CD4-positive, CD25-positive, alpha-beta regulatory T cell (primary cell): ENCODE measurements around the gene CDC42EP1. TPM values are rescaled to one million over a fixed set of nuclear protein-coding genes. Genes with fewer than 3 reads are reported as not detected.

Source experiments
- ATAC-seq, 2 donors: fragments of 150-1000 bp; cut with Tn5 transposase; one replicate each; pipeline ENCODE4 v1.10.0; 2021; ENCODE audit warnings: low read depth in 2 of 2, moderate number of reproducible peaks in 2 of 2, moderate library complexity in 1 of 2
- DNase-seq, 3 donors: peaks; one replicate each; pipeline versions ENCODE4 v3.0.0 to v3.0.0-alpha.2; 2012 to 2022; ENCODE audit warnings: mixed read lengths in 1 of 3
- H3K27ac ChIP-seq: one replicate; pipeline ENCODE4 v1.7.0; 2013; ENCODE audit warnings: mild to moderate bottlenecking, low read length; ENCODE audit not compliant: insufficient read depth, poor library complexity, severe bottlenecking
- H3K27me3 ChIP-seq: one replicate; pipeline ENCODE4 v1.7.0; 2013; ENCODE audit warnings: low read length; ENCODE audit not compliant: control insufficient read depth, insufficient read depth
- H3K36me3 ChIP-seq: one replicate; pipeline ENCODE4 v1.7.0; 2013; ENCODE audit warnings: mild to moderate bottlenecking, low read length, moderate library complexity; ENCODE audit not compliant: control insufficient read depth, insufficient read depth
- H3K4me1 ChIP-seq: 2 replicates; pipeline ENCODE4 v1.7.0; 2013; ENCODE audit warnings: mild to moderate bottlenecking, low read length; ENCODE audit not compliant: insufficient read depth, control insufficient read depth, poor library complexity, severe bottlenecking
- H3K4me3 ChIP-seq: one replicate; pipeline ENCODE4 v1.7.0; 2013; ENCODE audit warnings: low read depth, mild to moderate bottlenecking, low read length, moderate library complexity
- H3K9me3 ChIP-seq, 2 experiments: 1 replicate in 1 of 2; 2 replicates in 1 of 2; pipeline ENCODE4 v1.7.0; 2013; ENCODE audit warnings: low read length in 2 of 2, mild to moderate bottlenecking in 1 of 2, moderate library complexity in 1 of 2; ENCODE audit not compliant: control insufficient read depth in 2 of 2
- H3K27ac Mint-ChIP-seq, 3 donors: one replicate each; pipeline ENCODE4 v1.8.0; 2020 to 2022; ENCODE audit warnings: mild to moderate bottlenecking in 3 of 3, mixed read lengths in 3 of 3, moderate library complexity in 2 of 3
- H3K27me3 Mint-ChIP-seq: one replicate; pipeline ENCODE4 v1.8.0; 2022; ENCODE audit warnings: mild to moderate bottlenecking, mixed read lengths
- H3K36me3 Mint-ChIP-seq: one replicate; pipeline ENCODE4 v1.8.0; 2020; ENCODE audit warnings: mixed read lengths
- H3K4me1 Mint-ChIP-seq, 4 donors: one replicate each; pipeline ENCODE4 v1.8.0; 2020 to 2022; ENCODE audit warnings: mixed read lengths in 4 of 4, mild to moderate bottlenecking in 1 of 4
- H3K4me3 Mint-ChIP-seq, 4 donors: one replicate each; pipeline ENCODE4 v1.8.0; 2020 to 2022; ENCODE audit warnings: mild to moderate bottlenecking in 4 of 4, mixed read lengths in 4 of 4, moderate library complexity in 3 of 4
- H3K9me3 Mint-ChIP-seq, 7 donors: one replicate each; pipeline ENCODE4 v1.8.0; 2020 to 2022; ENCODE audit warnings: mixed read lengths in 7 of 7, mild to moderate bottlenecking in 3 of 7, moderate library complexity in 2 of 7
- polyA plus RNA-seq, 4 donors: library from polyadenylated mRNA; unstranded; fragments of 300-500 nt; fragmentation: Illumina TruSeq; gene quantifications; one replicate each; pipeline ENCODE4 v1.2.3, GENCODE V29; 2021
- total RNA-seq: library from RNA; stranded (reverse); gene quantifications from one replicate; pipeline ENCODE4 v1.2.3, GENCODE V29; 2022

Gene CDC42EP1
- total and polyA plus RNA-seq, 5 donors from 2014 or later: not detected

DNA sequence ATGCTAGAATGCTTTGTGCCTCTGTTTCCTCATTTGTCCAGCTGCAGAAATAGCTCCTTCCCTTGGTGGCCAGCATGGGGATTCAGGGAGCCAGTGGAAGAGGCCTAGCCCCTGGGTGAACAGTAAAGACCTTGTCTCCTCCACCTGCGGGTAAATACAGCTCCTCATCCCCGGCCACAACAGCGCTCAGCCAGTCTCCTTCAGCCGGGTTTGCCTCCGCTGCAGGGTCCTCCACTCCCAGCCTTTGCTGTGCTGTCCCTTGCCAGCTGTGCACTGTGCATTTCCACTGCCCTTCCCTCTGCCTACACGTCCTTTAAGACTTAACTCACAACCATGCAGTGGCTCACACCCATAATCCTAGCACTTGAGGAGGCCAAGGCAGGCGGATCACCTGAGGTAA, 1.5 kb upstream of the CDC42EP1 start:
- H3K27me3 Mint-ChIP-seq: peaks cover 78% of the 10 kb centered on the region
- no peaks in the 10 kb centered on the region for H3K9me3 Mint-ChIP-seq
- ATAC-seq (no peak), DNase-seq (no peak)
- peaks cover 0 to 36% (median 10%) of the 10 kb centered on the region in 4 donors for H3K4me1 Mint-ChIP-seq
- H3K4me3 Mint-ChIP-seq: peak overlapping the region in 1 of 4 donors; percentile 7
- Histone ChIP-seq H3K4me1 (peaks cover 18% of the 10 kb centered on the region), H3K27me3 (peaks cover 15% of the 10 kb centered on the region), H3K4me3 (no peak overlapping the region), H3K36me3 (no peaks in the 10 kb centered on the region), H3K9me3 (no peaks in the 10 kb centered on the region), H3K27ac (no peak overlapping the region)
- no peak overlapping the region for H3K27ac Mint-ChIP-seq
- no peaks in the 10 kb centered on the region for H3K36me3 Mint-ChIP-seq

DNA sequence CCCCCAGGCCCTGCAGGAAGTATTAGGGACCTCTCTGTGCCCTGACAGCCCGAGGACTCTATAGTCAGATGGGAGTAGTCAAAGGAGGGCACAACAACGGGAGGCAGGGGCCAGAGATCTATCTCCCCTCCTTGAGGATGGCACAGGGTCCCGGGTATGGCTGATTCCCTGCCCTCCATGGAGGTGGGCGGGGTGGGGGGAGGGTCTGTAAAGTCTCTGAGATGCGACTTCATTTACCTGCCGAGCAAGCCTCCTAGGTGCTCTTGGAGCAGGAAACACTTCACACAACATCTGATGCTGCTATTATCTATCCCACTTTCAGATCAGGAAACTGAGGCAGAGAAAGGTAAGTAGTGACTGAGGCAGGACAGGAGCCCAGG, 769 bp upstream of the CDC42EP1 start:
- Mint-ChIP-seq H3K9me3 (no peaks in the 10 kb centered on the region), H3K27me3 (peaks cover 77% of the 10 kb centered on the region), H3K4me1 (peaks cover 0 to 37% (median 11%) of the 10 kb centered on the region in 4 donors), H3K36me3 (no peaks in the 10 kb centered on the region), H3K4me3 (peak overlapping the region; percentile 7 to 61 (median 55)), H3K27ac (no peak overlapping the region)
- no peaks in the 10 kb centered on the region for H3K36me3 ChIP-seq
- DNase-seq (no peak), ATAC-seq (no peak)
- H3K4me3 ChIP-seq: no peak overlapping the region
- H3K9me3 ChIP-seq: no peaks in the 10 kb centered on the region
- H3K27ac ChIP-seq: no peak overlapping the region
- peaks cover 18% of the 10 kb centered on the region for H3K27me3 ChIP-seq
- peaks cover 18% of the 10 kb centered on the region for H3K4me1 ChIP-seq

DNA sequence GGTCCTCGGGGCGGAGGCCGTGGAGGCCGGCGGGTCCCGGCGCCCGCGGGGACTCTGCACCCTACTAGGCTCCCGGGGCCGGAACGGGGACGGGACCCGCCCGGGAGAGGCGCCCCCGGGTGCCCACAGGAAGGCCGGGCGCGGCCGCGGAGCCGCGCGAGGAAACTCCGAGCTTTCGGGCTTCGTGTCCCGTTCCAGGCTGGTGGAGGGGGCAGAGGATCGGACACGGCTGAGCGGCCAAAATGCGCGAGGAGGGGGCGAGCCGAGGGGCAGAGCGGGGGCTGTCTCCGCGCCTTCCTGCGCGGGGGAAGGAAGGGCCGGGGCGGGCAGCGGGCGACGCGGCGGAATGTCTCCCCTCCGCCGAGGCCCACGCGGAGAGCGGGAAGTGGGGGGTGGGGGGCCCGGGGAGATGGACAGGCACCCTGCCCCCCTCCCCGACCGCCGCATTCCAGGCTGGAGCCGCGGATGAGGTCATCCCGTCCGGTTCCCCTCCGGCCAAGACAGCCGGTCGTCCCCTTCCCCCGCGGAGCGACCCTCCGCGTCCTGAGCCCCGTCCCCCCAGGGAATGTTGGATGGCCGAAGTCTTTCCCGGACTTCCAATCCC, 430 bp downstream of the CDC42EP1 start:
- peaks cover 15% of the 10 kb centered on the region for H3K27me3 ChIP-seq
- Mint-ChIP-seq H3K4me1 (peaks cover under 1 to 36% (median 15%) of the 10 kb centered on the region in 4 donors), H3K27ac (no peak overlapping the region), H3K4me3 (peak overlapping the region in 3 of 4 donors; percentile 73 to 83 (median 81)), H3K9me3 (no peaks in the 10 kb centered on the region), H3K36me3 (no peaks in the 10 kb centered on the region), H3K27me3 (peaks cover 84% of the 10 kb centered on the region)
- H3K36me3 ChIP-seq: no peaks in the 10 kb centered on the region
- no peak overlapping the region for H3K4me3 ChIP-seq
- peaks cover 20% of the 10 kb centered on the region for H3K4me1 ChIP-seq
- ATAC-seq (peak in 1 of 2 donors; percentile 22), DNase-seq (no peak)
- H3K9me3 ChIP-seq: no peaks in the 10 kb centered on the region
- no peak overlapping the region for H3K27ac ChIP-seq

DNA sequence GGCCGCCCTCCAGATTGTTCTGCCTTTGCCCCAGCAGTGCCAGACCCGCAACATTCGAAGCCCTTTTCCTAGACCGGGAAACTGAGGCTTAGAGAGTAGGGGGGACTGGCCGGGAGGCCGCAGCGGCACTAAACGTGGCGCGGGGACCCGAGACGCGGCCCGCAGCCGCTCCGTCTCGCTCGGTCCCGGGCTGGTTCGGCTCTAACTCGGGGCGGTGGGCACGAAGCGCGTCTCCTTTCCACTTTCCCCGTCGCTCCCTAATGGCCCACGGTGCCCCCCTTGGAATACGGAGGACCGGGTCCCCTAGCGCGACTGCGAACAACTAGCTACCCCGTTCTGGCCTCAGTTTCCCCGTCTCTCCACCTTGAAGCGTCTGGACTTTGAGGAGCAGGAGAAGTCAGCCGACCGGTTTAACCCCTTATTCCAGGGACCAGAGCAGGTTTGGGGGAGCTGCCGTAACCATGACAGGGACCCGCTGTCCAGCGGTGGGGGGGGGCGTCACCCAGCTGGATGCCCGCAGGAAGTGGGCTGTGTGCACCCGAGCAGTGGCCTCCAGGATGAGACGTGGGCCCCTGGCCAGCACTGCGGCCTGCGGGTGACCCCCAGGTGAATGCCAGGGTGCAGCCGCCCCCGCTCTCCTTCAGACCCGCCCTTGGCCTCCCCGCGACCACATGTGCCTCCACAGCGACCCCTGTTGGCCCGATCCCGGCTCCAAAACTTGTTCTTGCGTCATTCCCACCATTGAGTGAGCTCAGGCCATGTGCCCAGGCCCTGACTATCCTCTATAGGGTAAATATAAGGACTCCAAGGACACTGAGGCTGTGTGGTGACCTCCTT, 1.1 kb downstream of the CDC42EP1 start:
- H3K27ac Mint-ChIP-seq: no peak overlapping the region
- DNase-seq: peak; percentile 53 to 60 (median 55)
- no peak overlapping the region for H3K4me3 ChIP-seq

DNA sequence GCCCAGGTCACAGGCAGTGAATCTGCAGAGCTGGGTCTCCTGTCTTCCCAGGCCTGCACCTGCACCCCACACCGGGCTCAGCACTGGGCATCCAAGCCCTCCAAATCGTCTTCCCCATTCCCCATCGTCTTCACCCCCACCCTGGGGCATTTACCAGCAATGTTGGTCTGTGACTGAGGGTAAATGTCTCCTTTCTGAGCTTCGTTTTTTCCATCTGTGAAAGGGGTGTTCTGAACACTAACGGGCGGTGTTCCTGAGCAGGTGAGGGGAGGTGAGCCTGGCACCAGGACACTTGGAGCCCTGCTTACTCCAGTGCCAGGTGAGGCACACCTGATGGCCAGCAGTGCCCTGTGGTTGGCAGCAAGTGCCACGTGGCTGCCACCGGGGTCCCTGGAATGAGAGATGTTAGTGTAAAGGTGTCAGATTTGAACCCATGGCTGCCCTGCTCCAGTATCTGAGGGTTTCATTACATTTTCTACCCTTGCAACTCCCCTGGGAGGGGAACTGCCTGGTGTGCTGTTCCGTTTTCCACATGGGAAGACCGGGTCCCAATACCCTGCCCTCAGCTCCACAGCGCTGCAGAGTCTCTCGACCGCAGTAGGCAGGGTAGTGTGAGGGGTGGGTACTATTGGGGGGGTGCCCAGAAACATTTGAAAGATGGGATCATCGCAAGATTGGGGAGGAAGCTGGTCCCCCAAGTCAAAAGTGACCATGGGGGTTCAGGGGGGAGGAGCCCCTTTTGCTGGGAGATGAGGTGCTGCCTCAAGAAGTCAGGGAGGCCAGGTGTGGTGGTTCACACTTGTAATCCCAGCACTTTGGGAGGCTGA, 2.0 kb downstream of the CDC42EP1 start:
- no peak for ATAC-seq
- H3K4me1 Mint-ChIP-seq: peaks cover 5 to 49% (median 19%) of the 10 kb centered on the region in 4 donors
- Histone ChIP-seq H3K36me3 (no peaks in the 10 kb centered on the region), H3K9me3 (no peaks in the 10 kb centered on the region), H3K4me3 (no peak overlapping the region), H3K27ac (no peak overlapping the region), H3K27me3 (peaks cover 15% of the 10 kb centered on the region), H3K4me1 (peaks cover 36% of the 10 kb centered on the region)
- no peaks in the 10 kb centered on the region for H3K9me3 Mint-ChIP-seq
- H3K4me3 Mint-ChIP-seq: peak overlapping the region; percentile 69 to 83 (median 78)
- no peak for DNase-seq
- H3K27me3 Mint-ChIP-seq: peaks cover 78% of the 10 kb centered on the region
- no peaks in the 10 kb centered on the region for H3K36me3 Mint-ChIP-seq
- H3K27ac Mint-ChIP-seq: no peak overlapping the region

More for the DNA sequence above, 1.1 kb downstream of the CDC42EP1 start:
- Mint-ChIP-seq H3K36me3 (no peaks in the 10 kb centered on the region), H3K27me3 (peaks cover 84% of the 10 kb centered on the region), H3K4me3 (peak overlapping the region; percentile 73 to 83 (median 82)), H3K4me1 (peaks cover 5 to 41% (median 16%) of the 10 kb centered on the region in 4 donors), H3K9me3 (no peaks in the 10 kb centered on the region)
- no peak overlapping the region for H3K27ac ChIP-seq
- no peaks in the 10 kb centered on the region for H3K36me3 ChIP-seq
- ATAC-seq: peak; percentile 41 to 43
- peaks cover 15% of the 10 kb centered on the region for H3K27me3 ChIP-seq
- H3K4me1 ChIP-seq: peaks cover 27% of the 10 kb centered on the region
- no peaks in the 10 kb centered on the region for H3K9me3 ChIP-seq

DNA sequence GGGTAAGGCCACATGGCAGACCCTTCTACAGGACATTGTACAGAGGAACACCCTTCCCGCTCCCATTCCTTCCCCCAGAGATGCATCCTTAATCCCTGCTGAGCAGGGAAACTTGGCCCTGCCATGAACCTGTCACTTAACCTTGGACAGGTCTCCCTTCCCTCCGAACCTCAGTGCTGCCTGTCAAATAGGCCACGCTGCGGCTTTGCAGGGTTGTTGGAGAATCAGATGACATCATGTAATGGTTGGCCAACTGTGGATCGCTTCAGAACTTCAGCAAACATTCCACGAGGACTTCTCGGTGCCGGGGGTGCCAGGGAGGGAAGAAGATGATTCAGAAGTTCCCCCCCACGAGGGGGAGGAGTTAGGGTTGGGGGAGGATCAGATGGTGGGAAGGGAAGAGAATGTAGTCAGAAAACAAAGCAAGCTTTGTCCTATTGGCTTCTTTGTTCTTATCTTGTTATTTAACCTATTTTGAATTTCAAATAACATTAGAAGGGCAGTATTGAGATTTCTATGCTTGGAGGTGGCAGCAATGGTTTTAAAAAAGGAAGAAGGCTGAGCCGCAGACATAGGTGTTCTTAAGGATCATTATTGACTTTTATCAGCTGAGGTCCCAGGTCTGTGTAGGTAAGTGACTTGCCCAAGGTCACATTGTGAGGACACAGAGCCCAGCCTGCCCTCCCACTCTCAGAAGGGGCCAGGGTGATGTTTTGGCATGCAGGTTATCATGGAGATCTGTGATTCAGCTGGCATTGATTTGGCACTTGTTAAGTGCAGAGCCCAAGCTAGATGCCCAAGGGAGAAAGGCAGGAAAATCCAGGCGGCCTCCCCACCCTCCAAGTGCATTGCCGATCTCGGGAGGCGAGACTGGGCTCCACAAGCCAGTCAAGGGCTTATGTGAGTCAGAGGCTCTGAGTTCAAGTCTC, 3.1 kb downstream of the CDC42EP1 start:
- Histone ChIP-seq H3K36me3 (no peaks in the 10 kb centered on the region), H3K4me1 (peaks cover 40% of the 10 kb centered on the region), H3K27me3 (peaks cover 15% of the 10 kb centered on the region), H3K4me3 (no peak overlapping the region), H3K9me3 (no peaks in the 10 kb centered on the region), H3K27ac (no peak overlapping the region)
- ATAC-seq (no peak), DNase-seq (no peak)
- Mint-ChIP-seq H3K4me1 (peaks cover 5 to 54% (median 20%) of the 10 kb centered on the region in 4 donors), H3K9me3 (no peaks in the 10 kb centered on the region), H3K27ac (no peak overlapping the region), H3K36me3 (no peaks in the 10 kb centered on the region), H3K4me3 (peak overlapping the region in 3 of 4 donors; percentile 10 to 45 (median 27)), H3K27me3 (peaks cover 66% of the 10 kb centered on the region)
